OCI-LY1 (cell line): ENCODE results near the gene LRRC59.

Source experiments
- EZH2 ChIP-seq: fragments of 200-600 bp; sonication (generic), shearing (Covaris generic); IDR thresholded peaks from 2 replicates; pipeline ENCODE4 v1.8.0; 2017; ENCODE audit warnings: borderline replicate concordance, mixed run types, mild to moderate bottlenecking, antibody characterized with exemption, low read length, moderate library complexity, mixed read lengths
- TF ChIP-seq, protein P1 (sequence below): fragments of 200-600 bp; sonication (generic), shearing (Covaris generic); IDR thresholded peaks from 2 replicates; pipeline ENCODE4 v1.5.1; 2017; ENCODE audit warnings: mild to moderate bottlenecking, antibody characterized with exemption, low read length, moderate library complexity, mixed read lengths

- TF ChIP-seq, protein P1, sequence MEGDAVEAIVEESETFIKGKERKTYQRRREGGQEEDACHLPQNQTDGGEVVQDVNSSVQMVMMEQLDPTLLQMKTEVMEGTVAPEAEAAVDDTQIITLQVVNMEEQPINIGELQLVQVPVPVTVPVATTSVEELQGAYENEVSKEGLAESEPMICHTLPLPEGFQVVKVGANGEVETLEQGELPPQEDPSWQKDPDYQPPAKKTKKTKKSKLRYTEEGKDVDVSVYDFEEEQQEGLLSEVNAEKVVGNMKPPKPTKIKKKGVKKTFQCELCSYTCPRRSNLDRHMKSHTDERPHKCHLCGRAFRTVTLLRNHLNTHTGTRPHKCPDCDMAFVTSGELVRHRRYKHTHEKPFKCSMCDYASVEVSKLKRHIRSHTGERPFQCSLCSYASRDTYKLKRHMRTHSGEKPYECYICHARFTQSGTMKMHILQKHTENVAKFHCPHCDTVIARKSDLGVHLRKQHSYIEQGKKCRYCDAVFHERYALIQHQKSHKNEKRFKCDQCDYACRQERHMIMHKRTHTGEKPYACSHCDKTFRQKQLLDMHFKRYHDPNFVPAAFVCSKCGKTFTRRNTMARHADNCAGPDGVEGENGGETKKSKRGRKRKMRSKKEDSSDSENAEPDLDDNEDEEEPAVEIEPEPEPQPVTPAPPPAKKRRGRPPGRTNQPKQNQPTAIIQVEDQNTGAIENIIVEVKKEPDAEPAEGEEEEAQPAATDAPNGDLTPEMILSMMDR, result peak; percentile 21; the same call in 1 of the 2 replicates
- no peak for TF ChIP-seq EZH2
Observed at GRCh38 chr17:50380369-50381259, 16.7 kb downstream of the LRRC59 start.
